A673 (cell line): ENCODE measurements around the gene DHRS7C. TPM values are rescaled to one million over a fixed set of nuclear protein-coding genes. Genes with fewer than 3 reads are reported as not detected.

ENCODE experiments used
- BruUV-seq: library from RNA; stranded (reverse); fragments of 400-500 nt; replicated peaks from 2 replicates; lab custom pipeline; 2021; lab: Mats Ljungman, UMichigan
- CTCF ChIA-PET: fragments of 300-600 bp; sonication (Branson Sonifier 250); formaldehyde crosslinking; loops from one replicate; lab custom pipeline; 2022; ENCODE audit warnings: antibody characterized with exemption; lab: Charles Lee
- POLR2A ChIA-PET: fragments of 300-600 bp; sonication (Branson Sonifier 250); formaldehyde crosslinking; loops from one replicate; lab custom pipeline; 2022; ENCODE audit warnings: antibody characterized with exemption; ENCODE audit not compliant: low non-redundant PET; lab: Charles Lee
- DNase-seq: peaks from one replicate; pipeline ENCODE4 v3.0.0-alpha.2; 2015; ENCODE audit warnings: low spot score
- H3K27ac ChIP-seq: fragments of 200-600 bp; sonication (generic); 2 replicates; pipeline ENCODE4 v1.5.1; 2016; ENCODE audit warnings: mixed run types, low read depth, mild to moderate bottlenecking, mixed read lengths, antibody characterized with exemption, low read length; ENCODE audit not compliant: poor library complexity, severe bottlenecking
- H3K27me3 ChIP-seq: fragments of 200-600 bp; sonication (generic); replicated peaks from 2 replicates; pipeline ENCODE4 v1.6.1; 2017; ENCODE audit warnings: mixed run types, low read depth, mild to moderate bottlenecking, mixed read lengths, antibody characterized with exemption, low read length; ENCODE audit not compliant: insufficient read depth, poor library complexity
- H3K36me3 ChIP-seq: fragments of 200-600 bp; sonication (generic); 2 replicates; pipeline ENCODE4 v1.6.1; 2016; ENCODE audit warnings: mixed run types, mild to moderate bottlenecking, mixed read lengths, antibody characterized with exemption, low read length; ENCODE audit not compliant: insufficient read depth, poor library complexity, severe bottlenecking
- H3K4me1 ChIP-seq: fragments of 200-600 bp; sonication (generic); 2 replicates; pipeline ENCODE4 v1.6.1; 2017; ENCODE audit warnings: mixed run types, mild to moderate bottlenecking, mixed read lengths, antibody characterized with exemption, low read length; ENCODE audit not compliant: insufficient read depth, poor library complexity, severe bottlenecking
- H3K4me3 ChIP-seq: fragments of 200-600 bp; sonication (generic); 2 replicates; pipeline ENCODE4 v1.5.1; 2016; ENCODE audit warnings: low read depth, mixed run types, mild to moderate bottlenecking, mixed read lengths, low read length; ENCODE audit not compliant: poor library complexity, severe bottlenecking
- H3K9me3 ChIP-seq: fragments of 200-600 bp; sonication (generic); 2 replicates; pipeline ENCODE4 v1.6.1; 2016; ENCODE audit warnings: mixed run types, low read depth, mild to moderate bottlenecking, mixed read lengths, antibody characterized with exemption, low read length; ENCODE audit not compliant: poor library complexity, severe bottlenecking
- intact Hi-C: fragments of 100-400 bp; cut with micrococcal nuclease; formaldehyde crosslinking; loops from one replicate; pipeline ENCODE4 v1.10.0; 2022; ENCODE audit not compliant: unreplicated experiment
- total RNA-seq: library from RNA; stranded (reverse); gene quantifications from 2 replicates; pipeline ENCODE4 v1.2.3, GENCODE V29; 2021
- TF ChIP-seq, protein P1 (sequence below): fragments of 300-800, 200-600 bp; sonication (generic); conservative IDR thresholded peaks from 2 replicates; pipeline ENCODE4 v1.5.1; 2017; ENCODE audit warnings: low read depth, mild to moderate bottlenecking, antibody characterized with exemption, low read length, moderate library complexity, mixed read lengths

The DHRS7C gene
- total RNA-seq, 1 experiment from 2014 or later, result not detected

DNA sequence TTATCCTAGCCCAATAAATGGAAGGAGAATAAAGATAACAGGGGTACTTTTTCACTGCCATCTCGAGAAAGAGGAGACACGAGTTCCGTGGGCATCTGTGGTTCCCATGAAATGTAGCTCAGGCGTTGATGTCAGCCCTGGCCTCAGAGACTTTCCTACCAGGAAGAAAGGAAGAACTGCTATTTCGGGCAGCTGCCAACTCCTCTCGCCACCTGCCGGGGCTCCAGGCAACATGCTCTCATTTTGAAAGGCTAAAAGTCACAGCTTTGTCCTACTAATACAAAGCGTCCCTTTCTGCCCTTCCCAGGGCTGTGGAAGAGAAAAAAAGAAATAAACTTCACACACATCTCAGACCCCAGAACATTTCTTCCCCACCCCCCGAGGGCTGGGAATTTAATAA is 65.8 kb downstream of the DHRS7C start:
- intact Hi-C loops, result loop anchor here (10.0 kb wide), 1 partner anchor 169 kb away; no protein-coding TSS in a partner anchor
- no peak for DNase-seq
- H3K4me1 ChIP-seq, result no peaks in the 10 kb centered on the region
- CTCF ChIA-PET, result interaction anchor here (1.1 kb wide), 1 partner anchor 149 kb away, joined by 3 read pairs; the partner anchor contains the start of gene CFAP52
- H3K27me3 ChIP-seq, result peaks cover 22% of the 10 kb centered on the region
- BruUV-seq, result no TSS peak
- H3K36me3 ChIP-seq, result no peaks in the 10 kb centered on the region
- TF ChIP-seq, protein P1, sequence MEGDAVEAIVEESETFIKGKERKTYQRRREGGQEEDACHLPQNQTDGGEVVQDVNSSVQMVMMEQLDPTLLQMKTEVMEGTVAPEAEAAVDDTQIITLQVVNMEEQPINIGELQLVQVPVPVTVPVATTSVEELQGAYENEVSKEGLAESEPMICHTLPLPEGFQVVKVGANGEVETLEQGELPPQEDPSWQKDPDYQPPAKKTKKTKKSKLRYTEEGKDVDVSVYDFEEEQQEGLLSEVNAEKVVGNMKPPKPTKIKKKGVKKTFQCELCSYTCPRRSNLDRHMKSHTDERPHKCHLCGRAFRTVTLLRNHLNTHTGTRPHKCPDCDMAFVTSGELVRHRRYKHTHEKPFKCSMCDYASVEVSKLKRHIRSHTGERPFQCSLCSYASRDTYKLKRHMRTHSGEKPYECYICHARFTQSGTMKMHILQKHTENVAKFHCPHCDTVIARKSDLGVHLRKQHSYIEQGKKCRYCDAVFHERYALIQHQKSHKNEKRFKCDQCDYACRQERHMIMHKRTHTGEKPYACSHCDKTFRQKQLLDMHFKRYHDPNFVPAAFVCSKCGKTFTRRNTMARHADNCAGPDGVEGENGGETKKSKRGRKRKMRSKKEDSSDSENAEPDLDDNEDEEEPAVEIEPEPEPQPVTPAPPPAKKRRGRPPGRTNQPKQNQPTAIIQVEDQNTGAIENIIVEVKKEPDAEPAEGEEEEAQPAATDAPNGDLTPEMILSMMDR, result no peak; the same call in 1 of the 2 replicates
- no peaks in the 10 kb centered on the region for H3K9me3 ChIP-seq
- no peak overlapping the region for H3K27ac ChIP-seq
- POLR2A ChIA-PET, result no interaction called here
- H3K4me3 ChIP-seq, result no peak overlapping the region

Other genes starting within 250 kb of the DHRS7C start
- gene STX8, start 215.8 kb downstream of the DHRS7C start, total RNA-seq, result 51.4 and 56.4 TPM in 2 replicates
- gene CFAP52, start 214.9 kb downstream of the DHRS7C start, total RNA-seq, result not detected in 2 replicates
- gene USP43, start 146.1 kb downstream of the DHRS7C start, total RNA-seq, result 0.26 and 0.34 TPM in 2 replicates
- not detected in 2 replicates for gene GSG1L2, start 30.5 kb upstream of the DHRS7C start, total RNA-seq
- not detected in 2 replicates for gene GLP2R, start 34.3 kb upstream of the DHRS7C start, total RNA-seq
- gene RCVRN, start 113.7 kb upstream of the DHRS7C start, total RNA-seq, result not detected in 2 replicates